ENCODE measurements around the gene UBXN11.

DNA sequence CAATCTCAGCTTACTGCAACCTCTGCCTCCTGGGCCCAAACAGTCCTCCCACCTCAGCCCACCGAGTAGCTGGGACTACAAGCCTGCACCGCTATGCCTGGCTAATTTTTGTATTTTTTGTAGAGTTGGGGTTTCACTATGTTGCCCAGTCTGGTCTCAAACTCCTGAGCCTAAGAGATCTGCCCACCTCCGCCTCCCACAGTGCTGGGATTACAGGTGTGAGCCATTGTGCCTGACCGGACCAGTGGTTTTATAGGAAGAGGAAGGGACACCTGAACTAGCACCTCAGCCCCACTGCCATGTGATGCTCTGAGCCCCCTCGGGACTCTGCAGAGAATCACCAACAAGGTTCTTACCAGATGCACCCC, 43.4 kb upstream of the UBXN11 start:
- TF ChIP-seq, protein P1, sequence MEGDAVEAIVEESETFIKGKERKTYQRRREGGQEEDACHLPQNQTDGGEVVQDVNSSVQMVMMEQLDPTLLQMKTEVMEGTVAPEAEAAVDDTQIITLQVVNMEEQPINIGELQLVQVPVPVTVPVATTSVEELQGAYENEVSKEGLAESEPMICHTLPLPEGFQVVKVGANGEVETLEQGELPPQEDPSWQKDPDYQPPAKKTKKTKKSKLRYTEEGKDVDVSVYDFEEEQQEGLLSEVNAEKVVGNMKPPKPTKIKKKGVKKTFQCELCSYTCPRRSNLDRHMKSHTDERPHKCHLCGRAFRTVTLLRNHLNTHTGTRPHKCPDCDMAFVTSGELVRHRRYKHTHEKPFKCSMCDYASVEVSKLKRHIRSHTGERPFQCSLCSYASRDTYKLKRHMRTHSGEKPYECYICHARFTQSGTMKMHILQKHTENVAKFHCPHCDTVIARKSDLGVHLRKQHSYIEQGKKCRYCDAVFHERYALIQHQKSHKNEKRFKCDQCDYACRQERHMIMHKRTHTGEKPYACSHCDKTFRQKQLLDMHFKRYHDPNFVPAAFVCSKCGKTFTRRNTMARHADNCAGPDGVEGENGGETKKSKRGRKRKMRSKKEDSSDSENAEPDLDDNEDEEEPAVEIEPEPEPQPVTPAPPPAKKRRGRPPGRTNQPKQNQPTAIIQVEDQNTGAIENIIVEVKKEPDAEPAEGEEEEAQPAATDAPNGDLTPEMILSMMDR (IDR thresholded peaks at IDR 0.05) = no peak
- TF ChIP-seq EP300 (IDR thresholded peaks at IDR 0.05; ENCODE audit: low read depth) = no peak
